Smooth muscle cell of the umbilical artery (primary cell): ENCODE measurements around the gene TBC1D24. TPM values are rescaled to one million over a fixed set of nuclear protein-coding genes. Genes with fewer than 3 reads are reported as not detected.

Experiments used
- total RNA-seq: library from RNA; depleted of rRNA; stranded (reverse); fragments of >200 nt; gene quantifications from 2 replicates; pipeline ENCODE4 v1.2.3, GENCODE V29; 2014

Gene TBC1D24
- 20.8 and 32.5 TPM in 2 replicates for total RNA-seq

GRCh38 chr16:2474877-2475412 lies at the start of gene TBC1D24:
Gene TBC1D24 (plus strand): TSS chr16:2475127. CDS start chr16:2496149, 21,022 bp downstream.

GRCh38 chr16:2429034-2429770 lies 45.7 kb upstream of the TBC1D24 start, which contains the start of gene CCNF:
Gene CCNF (plus strand): TSS chr16:2429447. CDS start chr16:2429482, 35 bp downstream.

DNA sequence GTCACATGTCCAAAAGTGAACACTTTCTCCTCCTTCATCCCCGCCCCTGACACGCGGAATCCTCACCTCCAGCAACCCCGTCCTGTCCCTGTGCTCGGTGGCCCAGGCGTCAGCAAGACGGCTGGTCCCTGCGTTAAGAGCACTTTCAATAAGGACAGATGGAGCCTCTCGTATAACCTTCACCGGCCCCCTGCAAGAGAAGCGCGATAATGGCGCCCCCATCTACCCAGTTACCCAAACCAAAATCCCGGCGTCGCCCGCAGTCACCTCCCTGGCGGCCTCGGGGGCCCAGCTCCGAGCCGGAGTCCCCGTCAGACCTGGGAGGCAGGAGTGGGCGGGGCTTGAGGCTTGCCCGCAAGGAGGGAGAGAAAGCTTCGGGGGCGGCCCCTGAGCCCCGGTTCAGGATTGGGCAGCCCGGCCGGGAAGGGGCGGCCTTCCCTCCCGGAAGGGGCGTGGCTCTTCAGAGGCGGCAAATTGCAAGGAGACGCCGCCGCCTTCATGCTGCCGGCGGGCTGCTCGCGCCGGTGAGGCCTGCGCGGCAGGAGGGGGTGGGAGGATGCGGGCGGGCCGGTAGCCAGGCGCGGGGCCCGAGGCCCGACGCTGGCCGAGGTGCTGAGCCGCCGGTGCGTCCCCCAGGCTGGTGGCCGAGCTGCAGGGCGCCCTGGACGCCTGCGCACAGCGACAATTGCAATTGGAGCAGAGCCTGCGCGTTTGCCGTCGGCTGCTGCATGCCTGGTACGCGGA lies 15.1 kb upstream of the TBC1D24 start, which contains the start of gene TEDC2:
Gene TEDC2 (plus strand): TSS at position 463 of the 744 bp plus-strand sequence. CDS start 36 bp downstream, at position 499.

GRCh38 chr16:2471016-2471652 lies 3.8 kb upstream of the TBC1D24 start, which contains the start of gene NTN3:
Gene NTN3 (plus strand): TSS chr16:2471297. CDS start chr16:2471702, 405 bp downstream.

GRCh38 chr16:2513405-2514332 lies 38.7 kb downstream of the TBC1D24 start, which contains the start of gene ATP6V0C:
Gene ATP6V0C (plus strand): TSS chr16:2513952. CDS start chr16:2514104, 152 bp downstream.

DNA sequence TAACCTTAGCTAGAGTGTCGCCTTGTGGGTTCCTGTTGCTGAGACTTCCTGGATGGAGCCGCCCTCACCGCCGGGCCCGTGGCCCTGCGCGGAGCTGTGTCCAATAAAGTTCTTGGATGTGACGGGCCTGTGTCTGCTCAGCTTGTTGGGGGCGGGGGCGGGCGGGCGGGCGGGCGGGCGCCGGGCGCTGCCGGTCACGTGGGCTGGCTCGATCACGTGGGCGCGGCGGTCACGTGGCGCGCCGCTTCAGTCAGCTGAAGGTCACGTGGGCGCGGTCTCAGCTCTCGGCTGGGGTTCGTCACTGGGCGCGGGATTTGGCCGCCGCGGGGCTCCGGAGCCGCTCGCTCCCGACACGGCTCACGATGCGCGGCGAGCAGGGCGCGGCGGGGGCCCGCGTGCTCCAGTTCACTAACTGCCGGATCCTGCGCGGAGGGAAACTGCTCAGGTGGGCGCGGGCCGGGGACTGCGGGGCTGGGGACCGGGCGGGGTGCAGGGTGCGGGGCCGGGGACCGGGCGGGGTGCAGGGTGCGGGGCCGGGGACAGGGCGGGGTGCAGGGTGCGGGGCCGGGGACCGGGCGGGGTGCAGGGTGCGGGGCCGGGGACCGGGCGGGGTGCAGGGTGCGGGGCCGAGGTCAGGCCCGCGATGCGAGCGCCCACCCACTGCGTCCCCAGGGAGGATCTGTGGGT lies 45.3 kb downstream of the TBC1D24 start, which contains the start of gene AMDHD2:
Gene AMDHD2 (plus strand): TSS at position 275 of the 687 bp plus-strand sequence. CDS start 88 bp downstream, at position 363.

GRCh38 chr16:2531371-2531695 lies 56.4 kb downstream of the TBC1D24 start, which contains the start of gene CEMP1:
Gene CEMP1 (minus strand): TSS chr16:2531408. CDS start chr16:2531073, 335 bp downstream.

DNA sequence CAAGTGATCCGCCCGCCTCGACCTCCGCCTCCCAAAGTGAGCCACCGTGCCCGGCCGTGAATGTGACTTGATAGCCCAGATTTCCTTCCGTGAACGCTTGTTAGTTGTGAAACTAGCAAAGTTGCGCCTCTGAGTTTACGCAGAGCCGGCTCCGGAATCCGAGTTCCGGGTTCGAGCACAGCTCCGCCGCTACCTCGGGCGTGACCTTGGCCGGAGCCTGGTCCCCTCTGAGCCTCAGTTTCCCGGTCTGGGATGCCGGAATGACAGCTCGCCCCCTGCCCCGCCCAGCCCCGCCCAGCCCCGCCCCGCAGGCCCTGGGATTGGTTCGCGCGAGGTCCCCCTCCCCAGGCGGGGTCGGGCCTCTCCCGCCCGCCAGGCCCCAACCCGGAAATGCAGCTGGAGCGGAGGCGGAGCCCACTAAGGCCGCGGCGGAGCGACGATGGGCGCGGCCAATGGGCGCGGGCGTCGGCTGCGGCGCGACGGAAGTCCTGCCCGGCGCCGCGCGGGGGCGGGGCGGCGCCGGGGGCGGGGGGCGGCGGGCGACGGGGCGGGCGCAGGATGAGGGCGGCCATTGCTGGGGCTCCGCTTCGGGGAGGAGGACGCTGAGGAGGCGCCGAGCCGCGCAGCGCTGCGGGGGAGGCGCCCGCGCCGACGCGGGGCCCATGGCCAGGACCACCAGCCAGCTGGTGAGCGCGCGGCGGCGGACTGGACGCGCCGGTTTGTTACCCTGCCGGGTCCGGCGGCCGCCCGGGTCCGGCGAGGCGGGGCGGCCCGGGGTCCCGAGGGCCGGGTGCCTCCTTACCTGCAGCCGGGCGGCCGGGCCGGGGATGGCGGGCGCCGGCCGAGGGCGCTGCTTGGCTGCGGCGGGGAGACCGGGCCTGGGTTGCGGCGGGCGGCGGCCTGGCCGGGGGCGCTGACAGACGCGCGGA lies 62.8 kb downstream of the TBC1D24 start, which contains the start of gene PDPK1:
Gene PDPK1 (plus strand): TSS at position 571 of the 929 bp plus-strand sequence. CDS start 92 bp downstream, at position 663.

Other genes with a start within 250 kb of the TBC1D24 start
- gene DNASE1L2, start 238.7 kb upstream of the TBC1D24 start, total RNA-seq = 1.2 and 1.3 TPM in 2 replicates
- gene ECI1, start 223.5 kb upstream of the TBC1D24 start, total RNA-seq = 22.4 and 38.0 TPM in 2 replicates
- 44.5 and 91.3 TPM in 2 replicates for gene RNPS1, start 207.0 kb upstream of the TBC1D24 start, total RNA-seq
- gene ABCA3, start 134.4 kb upstream of the TBC1D24 start, total RNA-seq = 1.5 and 5.3 TPM in 2 replicates
- 4.2 and 12.5 TPM in 2 replicates for gene CCNF, start 45.7 kb upstream of the TBC1D24 start, total RNA-seq
- gene TEDC2, start 15.0 kb upstream of the TBC1D24 start, total RNA-seq = 3.0 and 5.4 TPM in 2 replicates
- gene NTN3, start 3.8 kb upstream of the TBC1D24 start, total RNA-seq = 0.59 and 1.9 TPM in 2 replicates
- 15.1 and 16.4 TPM in 2 replicates for gene ATP6V0C, start 38.8 kb downstream of the TBC1D24 start, total RNA-seq
- 33.6 and 42.2 TPM in 2 replicates for gene AMDHD2, start 45.2 kb downstream of the TBC1D24 start, total RNA-seq
- 0.09 TPM in 1 of 2 replicates, not detected in the other for gene CEMP1, start 56.3 kb downstream of the TBC1D24 start, total RNA-seq
- gene PDPK1, start 62.9 kb downstream of the TBC1D24 start, total RNA-seq = 23.2 and 30.3 TPM in 2 replicates
- gene KCTD5, start 207.4 kb downstream of the TBC1D24 start, total RNA-seq = 20.2 and 34.1 TPM in 2 replicates
- gene PRSS27, start 245.1 kb downstream of the TBC1D24 start, total RNA-seq = 0.30 and 0.42 TPM in 2 replicates